Endodermal cell (in vitro differentiated cells): Measurements from ENCODE around the gene PTPN12. TPM values are rescaled to one million over a fixed set of nuclear protein-coding genes. Genes with fewer than 3 reads are reported as not detected.

ENCODE experiments used
- DNase-seq: peaks from one replicate; pipeline ENCODE4 v3.0.0-alpha.2; 2017
- H3K27ac ChIP-seq: 2 replicates; pipeline ENCODE4 v1.5.1; 2013; ENCODE audit warnings: mild to moderate bottlenecking, low read depth, low read length, moderate library complexity
- H3K27me3 ChIP-seq: 2 replicates; pipeline ENCODE4 v1.6.1; 2013; ENCODE audit warnings: mild to moderate bottlenecking, low read length, moderate library complexity; ENCODE audit not compliant: insufficient read depth, control insufficient read depth, poor library complexity, severe bottlenecking
- H3K36me3 ChIP-seq: 2 replicates; pipeline ENCODE4 v1.7.0; 2013; ENCODE audit warnings: mild to moderate bottlenecking, low read length, moderate library complexity; ENCODE audit not compliant: control insufficient read depth, insufficient read depth
- H3K4me1 ChIP-seq: one replicate; pipeline ENCODE4 v1.7.0; 2013; ENCODE audit warnings: low read length; ENCODE audit not compliant: control insufficient read depth, insufficient read depth
- H3K4me3 ChIP-seq: 2 replicates; pipeline ENCODE4 v1.5.1; 2013; ENCODE audit warnings: mild to moderate bottlenecking, low read length, moderate library complexity
- H3K9ac ChIP-seq: 2 replicates; pipeline ENCODE4 v1.6.1; 2013; ENCODE audit warnings: mild to moderate bottlenecking, low read length, moderate library complexity; ENCODE audit not compliant: poor library complexity, severe bottlenecking; ENCODE audit errors: extremely low read depth
- H3K9me3 ChIP-seq: 2 replicates; pipeline ENCODE4 v1.6.1; 2013; ENCODE audit warnings: mild to moderate bottlenecking, low read length, moderate library complexity; ENCODE audit not compliant: control insufficient read depth
- H3K27ac Mint-ChIP-seq: 2 replicates; pipeline ENCODE4 v1.8.0; 2020; ENCODE audit warnings: mixed read lengths
- H3K27me3 Mint-ChIP-seq: 2 replicates; pipeline ENCODE4 v1.8.0; 2021; ENCODE audit warnings: mild to moderate bottlenecking, mixed read lengths; ENCODE audit not compliant: insufficient read depth
- H3K36me3 Mint-ChIP-seq: 2 replicates; pipeline ENCODE4 v1.8.0; 2020; ENCODE audit warnings: low read depth, mixed read lengths
- H3K4me1 Mint-ChIP-seq: 2 replicates; pipeline ENCODE4 v1.8.0; 2020; ENCODE audit warnings: mixed read lengths
- H3K4me3 Mint-ChIP-seq: 2 replicates; pipeline ENCODE4 v1.8.0; 2020; ENCODE audit warnings: mild to moderate bottlenecking, moderate library complexity, mixed read lengths
- H3K9me3 Mint-ChIP-seq: 2 replicates; pipeline ENCODE4 v1.8.0; 2020; ENCODE audit warnings: mild to moderate bottlenecking, mixed read lengths
- CTCF ChIP-seq: fragments of 200-600 bp; sonication (generic); conservative IDR thresholded peaks from 2 replicates; pipeline ENCODE4 v1.5.0; 2021; ENCODE audit warnings: antibody characterized with exemption, mild to moderate bottlenecking
- WGBS, 2 experiments: methylation state at CpG; one replicate each; pipeline versions ENCODE4 v1.1.5 to v1.1.7; 2013; ENCODE audit warnings: missing lambda C conversion rate in 2 of 2, mixed read lengths in 1 of 2; ENCODE audit not compliant: insufficient coverage in 1 of 2, insufficient read length in 1 of 2; 5-methylcytosine and 5-hydroxymethylcytosine counted together
- total RNA-seq, 2 donors: library from RNA; stranded (reverse); fragmentation: NEBNext Ultra II Directional in 1 of 2; extraction: Animal tissue kit (Norgen Biotek cat#: 25700) in 1 of 2; gene quantifications; 2 replicates in 1 of 2; 3 replicates in 1 of 2; pipeline ENCODE4 v1.2.1, GENCODE V29; 2021

The PTPN12 gene
- total RNA-seq, 2 donors from 2014 or later, result 147 to 158 TPM

- Mint-ChIP-seq H3K36me3 (peaks cover 6% of the 10 kb centered on the region), H3K27me3 (no peaks in the 10 kb centered on the region), H3K4me3 (peak overlapping the region; percentile 99), H3K4me1 (peaks cover 9% of the 10 kb centered on the region), H3K27ac (peak overlapping the region; percentile 96), H3K9me3 (peaks cover 21% of the 10 kb centered on the region)
- peak overlapping the region; percentile 63 for H3K9ac ChIP-seq
- no peak for TF ChIP-seq CTCF
- H3K27me3 ChIP-seq, result no peaks in the 10 kb centered on the region
- peak overlapping the region; percentile 95 for H3K4me3 ChIP-seq
- peak; percentile 99 for DNase-seq
- H3K36me3 ChIP-seq, result peaks cover 15% of the 10 kb centered on the region
- H3K4me1 ChIP-seq, result peaks cover under 1% of the 10 kb centered on the region
- peaks cover 11% of the 10 kb centered on the region for H3K9me3 ChIP-seq
- WGBS, 2 experiments, result 2 to 8% methylated on average over 16 to 51 of the region's 58 CpGs
- peak overlapping the region; percentile 70 for H3K27ac ChIP-seq
These were observed 521 bp upstream of the PTPN12 start for GRCh38 chr7:77536413-77537135.

GRCh38 chr7:77537778-77538280, 734 bp downstream of the PTPN12 start:
- Mint-ChIP-seq H3K27ac (peak overlapping the region; percentile 99), H3K4me1 (peaks cover 22% of the 10 kb centered on the region), H3K27me3 (no peaks in the 10 kb centered on the region), H3K4me3 (peak overlapping the region; percentile 99), H3K36me3 (peaks cover 6% of the 10 kb centered on the region), H3K9me3 (peaks cover 18% of the 10 kb centered on the region)
- Histone ChIP-seq H3K27ac (peak overlapping the region; percentile 94), H3K9me3 (peaks cover 11% of the 10 kb centered on the region), H3K27me3 (no peaks in the 10 kb centered on the region), H3K9ac (peak overlapping the region; percentile 94), H3K4me1 (peaks cover 3% of the 10 kb centered on the region), H3K36me3 (peaks cover 21% of the 10 kb centered on the region), H3K4me3 (peak overlapping the region; percentile 95)
- TF ChIP-seq CTCF, result no peak
- no peak for DNase-seq
- 0% methylated on average over 11 to 43 of the region's 43 CpGs for WGBS, 2 experiments

- H3K4me3 Mint-ChIP-seq, result peak overlapping the region; percentile 99
- peaks cover 18% of the 10 kb centered on the region for H3K9me3 Mint-ChIP-seq
- H3K4me1 Mint-ChIP-seq, result peaks cover 26% of the 10 kb centered on the region
- H3K36me3 ChIP-seq, result peaks cover 23% of the 10 kb centered on the region
- H3K27me3 ChIP-seq, result no peaks in the 10 kb centered on the region
- peak overlapping the region; percentile 94 for H3K27ac ChIP-seq
- H3K4me3 ChIP-seq, result peak overlapping the region; percentile 95
- peak; percentile 90 for DNase-seq
- WGBS, 2 experiments, result 0% methylated on average over 8 to 26 of the region's 30 CpGs
- no peaks in the 10 kb centered on the region for H3K27me3 Mint-ChIP-seq
- peak overlapping the region; percentile 94 for H3K9ac ChIP-seq
- peaks cover 3% of the 10 kb centered on the region for H3K4me1 ChIP-seq
- peak overlapping the region; percentile 99 for H3K27ac Mint-ChIP-seq
- peaks cover 11% of the 10 kb centered on the region for H3K9me3 ChIP-seq
- TF ChIP-seq CTCF, result no peak
- peaks cover 6% of the 10 kb centered on the region for H3K36me3 Mint-ChIP-seq
These were observed 1.5 kb downstream of the PTPN12 start for GRCh38 chr7:77538281-77539212.
